H1 (cell line): Measurements from ENCODE around the gene NECAB3. TPM values are rescaled to one million over a fixed set of nuclear protein-coding genes. Genes with fewer than 3 reads are reported as not detected.

Source experiments
- EP300 ChIP-seq, 2 experiments: IDR thresholded peaks; 1 replicate in 1 of 2; 2 replicates in 1 of 2; pipeline ENCODE4 v1.6.1; 2011 to 2012; ENCODE audit warnings: low read depth in 2 of 2, low read length in 2 of 2, mild to moderate bottlenecking in 2 of 2, borderline replicate concordance in 1 of 2, inconsistent platforms in 1 of 2, moderate library complexity in 1 of 2
- GABPA ChIP-seq: IDR thresholded peaks from 2 replicates; pipeline ENCODE4 v1.6.1; 2011; ENCODE audit warnings: mild to moderate bottlenecking, low read length, moderate library complexity, borderline replicate concordance; ENCODE audit not compliant: insufficient read depth
- RAD21 ChIP-seq, 2 experiments: IDR thresholded peaks in 1 of 2; conservative IDR thresholded peaks in 1 of 2; 2 replicates each; pipeline ENCODE4 v1.6.1; 2011; ENCODE audit warnings: low read depth in 2 of 2, low read length in 2 of 2, improper control_type of control experiment in 1 of 2, inconsistent platforms in 1 of 2, mild to moderate bottlenecking in 1 of 2, moderate library complexity in 1 of 2
- TAF7 ChIP-seq: optimal IDR thresholded peaks from 2 replicates; pipeline ENCODE3; 2011; ENCODE audit warnings: low read depth, mild to moderate bottlenecking, inconsistent platforms, low read length, moderate library complexity, borderline replicate concordance
- polyA plus RNA-seq, 7 experiments: library from polyadenylated mRNA; depleted of rRNA in 3 of 7; stranded (reverse) in 5 of 7; unstranded in 2 of 7; fragments of >200 nt in 5 of 7; fragments of 200-250 nt in 2 of 7; gene quantifications; 1 replicate in 5 of 7; 2 replicates in 1 of 7; 4 replicates in 1 of 7; pipeline versions ENCODE4 v1.2.1 to v1.2.3, GENCODE V29; 2011 to 2013; ENCODE audit warnings: missing spikeins in 2 of 7, mixed read lengths in 2 of 7
- total RNA-seq: library from RNA; stranded (reverse); fragmentation: NEBNext Ultra II Directional; extraction: Animal tissue kit (Norgen Biotek cat#: 25700); gene quantifications from 2 replicates; pipeline ENCODE4 v1.2.1, GENCODE V29; 2021
- TF ChIP-seq, protein P1 (sequence below), 3 experiments: IDR thresholded peaks; 1 replicate in 2 of 3; 2 replicates in 1 of 3; pipeline versions ENCODE4 v1.5.1 to v1.6.1; 2011; ENCODE audit warnings: low read length in 3 of 3, mild to moderate bottlenecking in 3 of 3, inconsistent platforms in 2 of 3, low read depth in 1 of 3, moderate library complexity in 1 of 3; ENCODE audit not compliant: insufficient read depth in 1 of 3; ENCODE audit errors: control extremely low read depth in 1 of 3

The NECAB3 gene
- total and polyA plus RNA-seq, 2 of the 8 experiments (the other 6 are each of a cell fraction or from before 2014, with no cell fraction given), result 20.5 to 46.2 TPM

DNA sequence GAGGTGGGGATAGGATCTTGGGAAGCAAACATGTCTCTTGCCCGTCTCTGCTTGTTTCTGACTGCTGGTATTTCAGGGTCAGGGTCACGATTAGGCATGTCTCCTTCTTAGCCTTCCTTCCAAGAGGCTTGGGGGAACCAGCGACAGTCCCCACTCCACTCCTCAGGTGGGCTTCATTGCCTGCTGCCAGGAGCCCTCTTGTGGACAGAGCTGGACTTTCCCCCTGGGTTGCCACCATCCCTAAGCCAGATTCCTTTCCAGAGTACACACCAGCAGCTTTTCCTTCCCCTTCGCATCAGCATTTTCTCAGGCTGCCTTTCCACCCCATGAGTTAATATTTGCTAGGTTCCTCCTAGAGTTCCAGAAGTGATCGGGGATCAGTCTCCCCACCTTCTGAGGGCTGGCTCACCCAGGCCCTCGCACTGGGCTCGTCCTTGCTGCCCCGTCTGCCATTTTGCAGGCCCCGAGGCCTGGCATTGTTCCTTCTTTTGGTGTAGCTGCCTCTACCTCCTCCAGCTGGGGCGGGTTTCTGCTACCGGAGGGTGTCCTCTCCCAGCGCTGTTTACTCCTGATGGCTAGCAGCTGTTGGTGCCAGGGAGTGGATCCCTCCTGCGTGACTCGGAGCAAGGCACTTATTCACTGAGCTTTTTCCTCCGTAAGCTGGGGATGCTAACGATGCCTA is 20.9 kb downstream of the NECAB3 start (continued):
- TF ChIP-seq TAF7 (no peak), GABPA (peak; percentile 38; the same call in 1 of the 2 replicates), RAD21 (IDR thresholded peaks at IDR 0.05 in 1 of 2, conservative IDR thresholded peaks at IDR 0.05 in 1 of 2; ENCODE audit: low read depth in 2 of 2, low read length in 2 of 2) (peak; percentile 95 to 97), EP300 (IDR thresholded peaks at IDR 0.05; ENCODE audit: borderline replicate concordance in 1 of 2, low read depth in 2 of 2, low read length in 2 of 2) (no peak)
- TF ChIP-seq, protein P1, sequence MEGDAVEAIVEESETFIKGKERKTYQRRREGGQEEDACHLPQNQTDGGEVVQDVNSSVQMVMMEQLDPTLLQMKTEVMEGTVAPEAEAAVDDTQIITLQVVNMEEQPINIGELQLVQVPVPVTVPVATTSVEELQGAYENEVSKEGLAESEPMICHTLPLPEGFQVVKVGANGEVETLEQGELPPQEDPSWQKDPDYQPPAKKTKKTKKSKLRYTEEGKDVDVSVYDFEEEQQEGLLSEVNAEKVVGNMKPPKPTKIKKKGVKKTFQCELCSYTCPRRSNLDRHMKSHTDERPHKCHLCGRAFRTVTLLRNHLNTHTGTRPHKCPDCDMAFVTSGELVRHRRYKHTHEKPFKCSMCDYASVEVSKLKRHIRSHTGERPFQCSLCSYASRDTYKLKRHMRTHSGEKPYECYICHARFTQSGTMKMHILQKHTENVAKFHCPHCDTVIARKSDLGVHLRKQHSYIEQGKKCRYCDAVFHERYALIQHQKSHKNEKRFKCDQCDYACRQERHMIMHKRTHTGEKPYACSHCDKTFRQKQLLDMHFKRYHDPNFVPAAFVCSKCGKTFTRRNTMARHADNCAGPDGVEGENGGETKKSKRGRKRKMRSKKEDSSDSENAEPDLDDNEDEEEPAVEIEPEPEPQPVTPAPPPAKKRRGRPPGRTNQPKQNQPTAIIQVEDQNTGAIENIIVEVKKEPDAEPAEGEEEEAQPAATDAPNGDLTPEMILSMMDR (IDR thresholded peaks at IDR 0.05; ENCODE audit: control extremely low read depth in 1 of 3, insufficient read depth in 1 of 3, low read depth in 1 of 3, low read length in 3 of 3), result peak; percentile 94 to 97 (median 96)
- TF ChIP-seq, all 59 proteins: peak for 9
